ENCODE data around the gene MAN1C1. TPM values are rescaled to one million over a fixed set of nuclear protein-coding genes. Genes with fewer than 3 reads are reported as not detected.

MAN1C1 gene
- total RNA-seq, 2 donors from 2014 or later = 2.2 to 4.3 TPM

DNA sequence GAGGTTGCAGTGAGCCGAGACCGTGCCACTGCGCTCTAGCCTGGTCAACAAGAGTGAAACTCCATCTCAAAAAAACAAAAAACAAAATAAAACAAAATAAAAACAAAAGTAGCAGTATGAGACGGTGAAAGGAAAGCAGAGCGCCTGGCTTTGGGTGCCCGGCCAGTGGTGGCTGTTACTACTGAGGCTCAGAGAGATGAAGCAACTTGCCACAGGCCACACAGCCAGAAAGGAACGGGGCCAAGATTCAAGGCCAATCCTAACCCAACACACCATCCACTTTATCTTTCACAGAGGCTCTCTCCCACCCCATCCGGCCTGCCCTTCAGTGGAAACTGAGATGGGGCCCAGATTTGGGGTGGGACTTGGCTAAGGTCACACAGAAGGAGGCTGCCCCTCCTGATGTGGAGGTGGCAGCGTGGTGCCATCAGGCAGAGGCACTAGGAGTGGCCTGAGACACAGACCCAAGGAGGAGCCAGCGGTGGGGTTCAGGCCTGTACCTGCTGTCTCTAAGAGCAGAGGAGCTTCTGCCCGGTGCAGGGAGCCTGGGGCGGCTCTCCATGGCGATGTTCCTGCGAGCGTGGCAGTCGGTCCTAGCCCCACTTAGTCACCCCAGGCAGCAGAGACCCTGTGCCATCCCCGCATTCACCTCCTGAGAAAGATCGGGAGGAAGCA lies 40.0 kb upstream of the MAN1C1 start:
- H3K4me3 ChIP-seq (ENCODE audit: low read length) = no peak overlapping the region
- TF ChIP-seq, protein P1, sequence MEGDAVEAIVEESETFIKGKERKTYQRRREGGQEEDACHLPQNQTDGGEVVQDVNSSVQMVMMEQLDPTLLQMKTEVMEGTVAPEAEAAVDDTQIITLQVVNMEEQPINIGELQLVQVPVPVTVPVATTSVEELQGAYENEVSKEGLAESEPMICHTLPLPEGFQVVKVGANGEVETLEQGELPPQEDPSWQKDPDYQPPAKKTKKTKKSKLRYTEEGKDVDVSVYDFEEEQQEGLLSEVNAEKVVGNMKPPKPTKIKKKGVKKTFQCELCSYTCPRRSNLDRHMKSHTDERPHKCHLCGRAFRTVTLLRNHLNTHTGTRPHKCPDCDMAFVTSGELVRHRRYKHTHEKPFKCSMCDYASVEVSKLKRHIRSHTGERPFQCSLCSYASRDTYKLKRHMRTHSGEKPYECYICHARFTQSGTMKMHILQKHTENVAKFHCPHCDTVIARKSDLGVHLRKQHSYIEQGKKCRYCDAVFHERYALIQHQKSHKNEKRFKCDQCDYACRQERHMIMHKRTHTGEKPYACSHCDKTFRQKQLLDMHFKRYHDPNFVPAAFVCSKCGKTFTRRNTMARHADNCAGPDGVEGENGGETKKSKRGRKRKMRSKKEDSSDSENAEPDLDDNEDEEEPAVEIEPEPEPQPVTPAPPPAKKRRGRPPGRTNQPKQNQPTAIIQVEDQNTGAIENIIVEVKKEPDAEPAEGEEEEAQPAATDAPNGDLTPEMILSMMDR (conservative IDR thresholded peaks at IDR 0.05) = no peak
- Mint-ChIP-seq H3K4me1 (peaks cover 2% of the 10 kb centered on the region), H3K36me3 (ENCODE audit: low read depth) (no peaks in the 10 kb centered on the region), H3K27ac (no peak overlapping the region), H3K27me3 (ENCODE audit: insufficient read depth) (peaks cover 9% of the 10 kb centered on the region), H3K4me3 (no peak overlapping the region), H3K9me3 (no peaks in the 10 kb centered on the region)
- H3K36me3 ChIP-seq (ENCODE audit: control insufficient read depth, insufficient read depth, low read length) = no peaks in the 10 kb centered on the region
- H3K27me3 ChIP-seq (ENCODE audit: control insufficient read depth, insufficient read depth, low read length, poor library complexity, severe bottlenecking) = no peaks in the 10 kb centered on the region
- peak; percentile 36 for DNase-seq
- 91 to 97% methylated on average over 10 to 18 of the region's 18 CpGs for WGBS, 2 experiments (ENCODE audit: insufficient coverage in 1 of 2, insufficient read length in 1 of 2)
- H3K4me1 ChIP-seq (ENCODE audit: control insufficient read depth, insufficient read depth, low read length) = no peaks in the 10 kb centered on the region
- no peaks in the 10 kb centered on the region for H3K9me3 ChIP-seq (ENCODE audit: control insufficient read depth, low read length)
- H3K9ac ChIP-seq (ENCODE audit: extremely low read depth, low read length, poor library complexity, severe bottlenecking) = no peak overlapping the region
- no peak overlapping the region for H3K27ac ChIP-seq (ENCODE audit: low read depth, low read length)

DNA sequence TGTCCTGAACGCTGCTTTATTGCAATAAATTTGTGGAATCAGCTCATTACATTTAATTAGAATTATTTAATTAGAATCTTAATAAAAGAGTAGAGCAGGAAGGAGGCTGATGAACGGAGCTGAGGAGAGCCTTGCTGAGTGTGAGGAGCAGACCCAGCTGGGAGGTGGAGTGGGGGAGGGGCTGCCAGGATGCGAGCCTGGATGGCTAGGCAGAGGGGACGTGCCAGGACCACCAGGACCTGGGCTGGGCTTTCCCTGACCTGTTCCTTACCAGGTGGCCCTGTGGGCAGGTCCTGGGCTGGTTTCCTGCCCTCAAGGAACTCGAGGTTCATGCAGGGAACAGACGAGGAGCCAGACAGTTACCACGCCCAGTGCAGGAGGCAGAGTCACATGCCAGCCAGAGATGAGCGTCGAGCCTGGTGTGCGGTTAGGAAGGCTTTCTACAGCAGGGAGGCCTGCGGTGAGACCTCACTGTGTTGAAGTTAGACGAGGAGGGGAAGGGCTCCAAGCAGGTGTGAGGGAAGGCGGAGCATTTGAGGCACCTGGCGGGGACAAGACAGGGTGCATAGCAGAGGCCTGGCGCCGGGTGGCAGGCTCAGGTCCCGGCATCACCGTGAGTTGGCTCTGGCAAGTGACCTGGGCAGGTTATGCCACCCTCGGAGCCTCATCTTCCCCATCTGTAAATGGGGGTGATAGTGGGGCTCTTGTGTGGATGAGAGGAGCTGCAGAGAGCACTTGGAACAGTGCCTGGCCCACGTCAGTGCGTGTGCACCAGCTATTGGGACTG lies 39.3 kb upstream of the MAN1C1 start:
- H3K9ac ChIP-seq (ENCODE audit: extremely low read depth, low read length, poor library complexity, severe bottlenecking) = no peak overlapping the region

More for the DNA sequence above, 39.3 kb upstream of the MAN1C1 start:
- no peak overlapping the region for H3K4me3 ChIP-seq (ENCODE audit: low read length)
- H3K36me3 ChIP-seq (ENCODE audit: control insufficient read depth, insufficient read depth, low read length) = no peaks in the 10 kb centered on the region
- Mint-ChIP-seq H3K27me3 (ENCODE audit: insufficient read depth) (peaks cover 9% of the 10 kb centered on the region), H3K9me3 (no peaks in the 10 kb centered on the region), H3K27ac (no peak overlapping the region), H3K4me1 (peaks cover 2% of the 10 kb centered on the region), H3K4me3 (no peak overlapping the region), H3K36me3 (ENCODE audit: low read depth) (no peaks in the 10 kb centered on the region)
- H3K9me3 ChIP-seq (ENCODE audit: control insufficient read depth, low read length) = no peaks in the 10 kb centered on the region
- H3K27ac ChIP-seq (ENCODE audit: low read depth, low read length) = no peak overlapping the region
- TF ChIP-seq, protein P1 (conservative IDR thresholded peaks at IDR 0.05) = no peak
- H3K27me3 ChIP-seq (ENCODE audit: control insufficient read depth, insufficient read depth, low read length, poor library complexity, severe bottlenecking) = no peaks in the 10 kb centered on the region
- WGBS, 2 experiments (ENCODE audit: insufficient coverage in 1 of 2, insufficient read length in 1 of 2) = 87 to 91% methylated on average over 14 to 21 of the region's 21 CpGs
- no peaks in the 10 kb centered on the region for H3K4me1 ChIP-seq (ENCODE audit: control insufficient read depth, insufficient read depth, low read length)
- peak; percentile 60 for DNase-seq
